DMS153 (cell line): Measurements from ENCODE around the gene AGXT.
A peak's percentile ranks its signal among the peaks of the same experiment; 100 is the strongest.

Experiments
- DNase-seq: peaks from one replicate; lab custom pipeline; 2025; lab: John Stamatoyannopoulos, UW

AGXT gene

DNA sequence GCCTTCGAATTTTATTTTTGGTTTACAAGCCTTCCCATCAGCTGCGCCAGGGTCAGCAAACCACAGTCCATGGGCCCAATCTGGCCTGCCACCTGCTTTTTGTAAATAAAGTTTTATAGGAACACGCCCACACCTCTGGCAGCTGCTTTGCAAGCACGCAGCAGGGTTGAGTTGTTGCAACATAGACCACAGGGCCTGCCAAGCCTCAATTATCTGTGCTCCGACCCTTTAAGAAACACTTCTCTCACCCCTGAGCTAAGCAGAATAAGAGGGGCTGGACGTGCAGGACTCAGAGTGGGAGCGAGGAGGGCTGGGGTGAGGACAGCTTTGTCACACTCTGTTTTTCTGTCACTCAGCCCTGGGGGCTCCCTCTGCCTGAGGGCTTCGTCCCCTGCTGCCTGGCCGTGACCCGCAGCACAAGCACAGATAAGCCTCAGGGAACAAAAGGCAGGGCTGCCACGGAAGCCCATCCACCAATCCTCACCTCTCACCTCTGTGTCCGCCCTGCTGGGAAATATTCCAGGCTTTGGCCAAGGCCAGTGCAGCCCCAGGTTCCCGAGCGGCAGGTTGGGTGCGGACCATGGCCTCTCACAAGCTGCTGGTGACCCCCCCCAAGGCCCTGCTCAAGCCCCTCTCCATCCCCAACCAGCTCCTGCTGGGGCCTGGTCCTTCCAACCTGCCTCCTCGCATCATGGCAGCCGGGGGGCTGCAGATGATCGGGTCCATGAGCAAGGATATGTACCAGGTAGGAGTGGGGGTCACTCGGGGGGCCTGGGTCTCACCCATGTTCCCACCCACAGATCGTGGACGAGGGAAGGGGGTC is at the start of gene AGXT:
AGXT (plus strand) TSS at position 539 of the 823 bp plus-strand sequence; CDS start at position 581, 42 bp downstream.
- DNase-seq: peak; percentile 24

DNA sequence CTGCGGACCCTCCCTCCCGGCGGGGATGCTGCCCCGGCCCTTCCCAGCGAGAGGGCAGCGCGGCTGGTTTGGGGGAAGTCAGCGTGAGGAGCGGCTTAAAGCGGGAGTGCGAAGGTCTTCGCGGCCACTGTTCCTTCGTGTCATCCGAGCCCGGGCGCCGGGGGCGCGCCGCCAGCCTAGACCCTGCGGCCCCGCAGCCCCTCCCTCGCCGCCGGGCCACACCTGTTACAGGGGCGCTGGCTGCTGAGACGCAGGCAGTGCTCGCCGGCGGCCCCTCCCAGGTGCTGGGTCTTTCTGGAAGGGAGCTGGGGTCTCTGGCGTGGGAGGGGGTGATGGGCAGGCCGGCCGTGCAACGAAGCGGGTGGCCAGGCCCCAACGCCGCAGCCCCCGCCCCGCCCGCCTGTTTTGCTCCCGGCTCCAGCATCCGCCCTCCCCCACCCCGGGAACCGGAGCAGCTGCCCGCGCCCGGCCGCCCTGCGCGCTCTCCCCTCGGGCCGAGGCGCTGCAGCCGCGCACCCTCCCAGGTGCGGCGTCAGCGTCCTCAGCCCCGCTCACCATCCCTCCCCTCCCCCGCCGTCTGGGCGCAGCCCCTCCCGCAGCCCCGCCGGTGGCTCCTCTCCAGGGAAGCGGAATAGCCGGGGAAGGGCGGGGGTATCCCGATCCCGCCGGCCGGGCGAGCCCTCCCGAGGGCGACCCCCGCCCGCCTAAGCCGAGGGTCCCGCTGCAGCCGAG is 49.3 kb upstream of the AGXT start:
- DNase-seq: no peak

GRCh38 chr2:240819858-240820606 is 48.6 kb upstream of the AGXT start, which contains the start of gene KIF1A:
TSS of gene KIF1A (minus strand) at chr2:240820219. CDS start at chr2:240797752, 22,467 bp downstream.
- peak; percentile 84 for DNase-seq

- peak; percentile 77 for DNase-seq
Observed at GRCh38 chr2:240820607-240821428, 47.8 kb upstream of the AGXT start.

GRCh38 chr2:240821429-240821778 is 47.2 kb upstream of the AGXT start:
- DNase-seq: no peak

DNA sequence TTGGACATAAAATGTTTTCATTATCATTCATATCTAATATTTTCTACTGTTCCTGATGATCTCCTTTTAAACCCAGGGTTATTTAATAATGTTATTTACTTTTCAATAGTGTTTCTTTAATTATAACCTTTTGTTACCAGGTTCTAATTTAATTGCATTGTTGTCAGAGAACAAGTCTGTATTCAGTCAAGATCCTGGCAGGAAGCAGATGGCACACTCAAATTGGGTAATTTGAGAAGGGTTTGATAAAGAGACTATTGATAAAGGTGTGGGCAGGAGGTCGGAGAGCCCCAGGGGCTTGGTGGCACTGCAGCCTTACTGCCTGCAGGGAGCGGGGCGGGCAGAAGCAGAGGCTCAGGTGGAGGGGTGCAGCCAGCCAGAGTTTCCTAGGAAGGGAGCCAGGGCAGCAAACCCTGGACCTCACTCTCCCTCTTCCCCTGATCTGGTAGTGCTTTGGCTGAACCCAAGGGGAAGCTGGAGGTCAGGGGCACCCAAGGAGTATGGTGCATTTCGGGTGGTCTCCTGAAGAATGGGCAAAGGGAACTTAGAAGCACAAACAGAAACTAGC is 46.3 kb upstream of the AGXT start:
- DNase-seq: peak; percentile 78

- DNase-seq: no peak
Observed at GRCh38 chr2:240823449-240824336, 44.9 kb upstream of the AGXT start.

DNA sequence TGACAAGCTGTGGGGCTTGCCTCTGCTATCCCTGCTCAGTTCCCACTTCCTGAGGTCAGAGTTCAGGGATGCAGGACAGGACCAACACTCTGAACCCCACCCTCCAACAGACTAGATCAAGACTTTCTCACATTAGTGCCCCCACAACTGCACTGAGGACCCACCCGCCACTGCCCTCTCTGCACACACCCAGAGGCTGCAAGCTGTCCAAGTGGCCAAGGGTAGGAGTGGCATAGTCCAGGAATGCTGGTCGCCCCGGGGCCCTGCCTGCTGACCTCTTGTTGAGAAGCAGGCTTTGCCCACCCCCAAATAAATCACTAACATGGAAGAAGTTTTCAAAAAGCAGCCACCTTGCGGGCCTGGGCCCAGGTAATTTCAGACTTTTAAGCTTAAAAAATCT is 43.1 kb upstream of the AGXT start:
- DNase-seq: no peak

- DNase-seq: no peak
Observed at GRCh38 chr2:240831594-240832204, 36.9 kb upstream of the AGXT start.

DNA sequence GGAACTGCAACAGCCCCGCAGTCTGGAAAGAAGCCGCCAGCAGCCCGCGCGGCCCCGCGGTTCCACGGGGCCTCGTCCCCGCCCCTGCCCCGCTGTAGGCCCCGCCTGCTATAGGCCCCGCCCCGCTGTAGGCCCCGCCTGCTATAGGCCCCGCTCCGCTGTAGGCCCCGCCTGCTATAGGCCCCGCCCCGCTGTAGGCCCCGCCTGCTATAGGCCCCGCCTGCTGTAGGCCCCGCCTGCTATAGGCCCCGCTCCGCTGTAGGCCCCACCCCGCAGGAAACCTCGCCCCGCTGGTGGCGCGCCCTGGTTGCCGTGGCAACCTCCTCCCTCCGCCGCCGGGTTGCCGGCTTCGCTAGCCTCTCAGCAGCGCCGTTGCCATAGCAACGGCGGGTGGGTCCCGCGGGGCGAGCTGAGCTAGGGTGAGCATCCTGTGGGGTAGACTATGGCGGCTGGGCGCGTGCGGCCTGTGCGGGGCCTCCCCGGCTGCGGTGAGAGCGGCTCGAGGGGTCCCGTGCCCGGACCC is 36.4 kb upstream of the AGXT start:
- peak; percentile 95 for DNase-seq

- DNase-seq: no peak
Observed at GRCh38 chr2:240832921-240833494, 35.6 kb upstream of the AGXT start.

- DNase-seq: no peak
Observed at GRCh38 chr2:240833724-240834285, 34.8 kb upstream of the AGXT start.

- DNase-seq: no peak
Observed at GRCh38 chr2:240834377-240834975, 34.1 kb upstream of the AGXT start.

DNA sequence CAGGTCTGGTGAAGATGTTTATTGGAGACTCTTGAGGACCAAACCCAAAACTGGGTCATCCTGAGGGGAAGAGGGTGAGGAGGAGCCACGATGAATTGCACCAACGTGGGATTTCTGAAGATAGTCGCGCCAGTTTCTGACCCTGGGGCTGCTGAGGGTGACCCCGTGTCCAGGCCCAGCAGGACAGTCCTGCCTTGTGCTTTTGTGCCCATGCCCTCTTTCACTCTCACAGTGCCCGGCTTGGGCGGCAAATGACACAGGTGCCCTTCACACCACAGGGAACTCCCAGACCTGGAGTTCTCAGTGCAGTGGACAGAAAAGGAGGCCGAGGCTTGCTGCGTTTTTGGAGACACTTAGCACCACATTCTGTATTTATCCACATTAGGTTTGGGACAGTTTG is 33.1 kb upstream of the AGXT start:
- no peak for DNase-seq

DNA sequence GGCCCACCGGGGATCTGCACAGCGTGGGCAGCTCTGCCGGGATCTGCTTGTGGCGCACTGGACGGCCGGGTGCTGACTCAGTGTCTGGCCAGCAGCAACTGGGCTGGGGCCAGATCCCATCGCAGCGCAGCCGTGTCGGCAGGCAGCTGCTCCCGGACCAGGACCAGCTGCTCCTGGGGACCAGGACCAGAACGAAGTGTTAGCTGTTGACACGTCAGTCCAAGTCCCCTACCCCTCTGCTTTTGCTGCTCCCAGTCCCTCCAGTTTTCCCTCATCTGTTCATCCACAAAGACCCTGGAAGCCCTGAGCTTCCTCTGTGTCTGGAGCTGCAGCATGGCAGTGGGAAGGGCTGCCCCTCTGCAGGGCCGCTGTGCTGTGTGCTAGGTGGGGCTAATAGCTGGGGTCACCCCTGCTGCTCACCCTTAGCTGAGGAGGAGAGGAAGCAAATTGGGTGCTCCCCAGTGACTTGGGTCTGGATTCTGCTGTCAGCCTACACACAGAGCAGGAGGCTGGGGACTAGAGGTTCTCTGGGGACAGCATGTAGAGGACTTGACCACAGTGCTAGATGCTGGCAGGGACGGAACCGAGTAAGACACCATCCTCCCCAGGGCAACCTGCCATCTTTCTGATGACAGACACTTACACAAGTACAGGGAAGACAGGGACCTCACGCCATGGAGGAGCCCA is 31.7 kb upstream of the AGXT start:
- DNase-seq: no peak

- DNase-seq: no peak
Observed at GRCh38 chr2:240837621-240838020, 31.0 kb upstream of the AGXT start.

DNA sequence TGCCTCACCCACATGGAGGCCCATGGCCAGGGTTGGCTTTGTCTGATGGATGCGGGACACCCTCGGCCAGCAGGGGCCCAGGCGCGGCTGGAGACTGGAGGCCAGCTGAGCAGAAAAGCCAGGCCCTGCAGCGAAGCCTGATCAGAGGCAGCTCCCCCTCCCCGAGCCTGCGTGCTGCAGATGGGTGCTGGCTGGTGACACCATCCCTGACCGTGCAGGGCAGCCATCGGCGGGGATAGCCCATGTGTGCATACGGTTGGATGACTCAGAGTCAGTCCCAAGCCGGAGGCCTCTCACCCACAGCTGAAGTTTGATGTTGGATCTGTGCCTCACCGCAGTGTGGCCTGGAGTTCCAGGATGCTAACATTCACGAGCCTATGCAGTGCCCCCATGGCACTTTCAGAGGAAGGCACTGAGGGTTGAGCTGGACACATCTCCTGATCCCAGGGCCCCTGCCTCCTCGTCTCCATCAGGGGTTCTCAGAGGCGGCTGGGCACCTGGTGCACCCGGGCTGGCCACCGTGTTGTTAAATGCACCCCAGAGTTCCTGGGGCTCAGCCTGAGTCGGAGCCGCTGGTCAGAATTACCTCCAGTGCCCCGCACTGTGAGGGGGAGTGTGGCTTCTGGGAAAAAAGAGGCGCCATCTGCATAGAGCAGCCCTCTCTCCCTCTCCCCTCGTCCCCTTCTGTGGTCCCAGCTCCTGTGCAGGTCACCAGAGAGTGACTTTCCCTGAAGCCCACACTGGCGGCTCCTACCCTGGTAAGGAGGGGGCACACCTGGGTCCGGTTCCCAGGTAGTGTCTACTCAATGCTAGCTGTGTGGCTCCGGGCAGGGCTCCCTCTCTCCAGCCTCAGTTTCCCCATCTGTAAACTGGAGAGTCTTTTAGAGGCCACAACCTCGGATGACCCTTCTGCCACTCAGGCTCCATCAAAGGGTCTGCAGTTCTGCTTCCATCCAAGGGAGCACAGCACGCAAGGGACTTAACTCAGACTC is 29.2 kb upstream of the AGXT start:
- DNase-seq: no peak
